Type B pancreatic cell (in vitro differentiated cells): ENCODE measurements around the gene HECA. TPM values are rescaled to one million over a fixed set of nuclear protein-coding genes. Genes with fewer than 3 reads are reported as not detected.
"Not testable (repeated sequence)": the region's sequence is repeated elsewhere in the genome, so short reads cannot be mapped to it uniquely, and the experiment has no call there.

Experiments used
- DNase-seq: peaks from one replicate; pipeline ENCODE4 v3.0.0; 2021; ENCODE audit warnings: mixed read lengths; ENCODE audit not compliant: unreplicated experiment; ENCODE audit errors: extremely low spot score
- H3K27ac Mint-ChIP-seq: 2 replicates; pipeline ENCODE4 v1.8.0; 2021; ENCODE audit warnings: mild to moderate bottlenecking, mixed read lengths
- H3K27me3 Mint-ChIP-seq: 2 replicates; pipeline ENCODE4 v1.8.0; 2021; ENCODE audit warnings: mixed read lengths
- H3K36me3 Mint-ChIP-seq: 2 replicates; pipeline ENCODE4 v1.8.0; 2021; ENCODE audit warnings: mixed read lengths
- H3K4me1 Mint-ChIP-seq: one replicate; pipeline ENCODE4 v1.8.0; 2021; ENCODE audit warnings: mixed read lengths; ENCODE audit not compliant: unreplicated experiment
- H3K4me3 Mint-ChIP-seq: 2 replicates; pipeline ENCODE4 v1.8.0; 2021; ENCODE audit warnings: mild to moderate bottlenecking, mixed read lengths
- H3K9me3 Mint-ChIP-seq: 2 replicates; pipeline ENCODE4 v1.8.0; 2021; ENCODE audit warnings: mixed read lengths
- CTCF ChIP-seq: fragments of 200-600 bp; sonication (generic); conservative IDR thresholded peaks from 2 replicates; pipeline ENCODE4 v1.5.0; 2021; ENCODE audit warnings: antibody characterized with exemption, mild to moderate bottlenecking
- total RNA-seq: library from RNA; stranded (reverse); gene quantifications from 2 replicates; pipeline ENCODE4 v1.2.1, GENCODE V29; 2021; ENCODE audit warnings: low replicate concordance

The HECA gene
- total RNA-seq, 1 donor from 2014 or later, result 17.8 TPM

DNA sequence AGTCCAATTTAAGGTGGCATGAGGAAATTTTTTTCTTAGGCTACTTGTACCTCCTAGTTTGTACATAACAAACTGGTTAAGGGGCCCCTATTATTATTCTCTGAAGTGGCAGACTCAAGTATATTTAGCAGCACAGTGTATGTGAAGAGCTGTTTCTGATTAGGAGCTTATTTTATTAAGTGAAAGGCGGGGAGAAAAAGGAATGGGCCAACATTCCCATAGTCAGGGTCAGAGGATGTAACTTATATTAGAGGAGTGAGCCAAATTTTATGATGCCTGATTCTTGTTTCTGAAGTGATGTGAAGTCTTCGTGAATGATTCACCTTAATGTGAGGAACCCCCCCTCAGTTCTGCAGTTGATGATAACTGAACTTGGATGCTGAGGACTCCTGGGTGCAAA is 2.8 kb downstream of the HECA start:
- H3K27ac Mint-ChIP-seq, result peak overlapping the region; percentile 76
- H3K4me3 Mint-ChIP-seq, result peak overlapping the region; percentile 94
- no peak for DNase-seq
- H3K36me3 Mint-ChIP-seq, result peaks cover 11% of the 10 kb centered on the region
- peaks cover 3% of the 10 kb centered on the region for H3K27me3 Mint-ChIP-seq
- TF ChIP-seq CTCF, result no peak
- peaks cover 32% of the 10 kb centered on the region for H3K4me1 Mint-ChIP-seq
- no peaks in the 10 kb centered on the region for H3K9me3 Mint-ChIP-seq

- Mint-ChIP-seq H3K4me1 (peaks cover 38% of the 10 kb centered on the region), H3K36me3 (peaks cover 11% of the 10 kb centered on the region)
- H3K9me3 Mint-ChIP-seq, H3K27ac Mint-ChIP-seq, H3K4me3 Mint-ChIP-seq, H3K27me3 Mint-ChIP-seq, DNase-seq: not testable (repeated sequence)
These were observed 6.0 kb downstream of the HECA start for GRCh38 chr6:139140854-139141253.

DNA sequence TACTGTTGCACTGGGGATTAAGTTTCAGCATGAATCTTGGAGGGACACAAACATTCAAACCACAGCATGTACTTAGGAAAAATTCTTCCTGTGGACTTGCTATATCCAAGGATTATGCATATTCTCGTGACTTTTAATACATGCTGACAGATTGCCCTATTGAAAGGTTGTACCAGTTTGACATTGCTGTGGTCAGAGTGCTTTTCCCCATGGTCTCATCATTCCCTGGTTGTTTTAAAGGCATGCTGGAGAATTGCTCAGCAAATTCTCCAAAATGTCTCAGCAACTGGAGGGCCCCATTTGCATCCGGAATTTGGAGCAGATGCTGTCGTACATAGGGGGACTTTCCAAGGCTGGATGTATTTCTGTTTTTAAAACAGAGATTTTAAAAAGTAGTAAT is 7.4 kb downstream of the HECA start:
- H3K27ac Mint-ChIP-seq, result no peak overlapping the region
- TF ChIP-seq CTCF, result no peak
- H3K4me1 Mint-ChIP-seq, result peaks cover 29% of the 10 kb centered on the region
- H3K27me3 Mint-ChIP-seq, result no peaks in the 10 kb centered on the region
- peaks cover 4% of the 10 kb centered on the region for H3K36me3 Mint-ChIP-seq
- H3K4me3 Mint-ChIP-seq, result no peak overlapping the region
- no peaks in the 10 kb centered on the region for H3K9me3 Mint-ChIP-seq
- no peak for DNase-seq

DNA sequence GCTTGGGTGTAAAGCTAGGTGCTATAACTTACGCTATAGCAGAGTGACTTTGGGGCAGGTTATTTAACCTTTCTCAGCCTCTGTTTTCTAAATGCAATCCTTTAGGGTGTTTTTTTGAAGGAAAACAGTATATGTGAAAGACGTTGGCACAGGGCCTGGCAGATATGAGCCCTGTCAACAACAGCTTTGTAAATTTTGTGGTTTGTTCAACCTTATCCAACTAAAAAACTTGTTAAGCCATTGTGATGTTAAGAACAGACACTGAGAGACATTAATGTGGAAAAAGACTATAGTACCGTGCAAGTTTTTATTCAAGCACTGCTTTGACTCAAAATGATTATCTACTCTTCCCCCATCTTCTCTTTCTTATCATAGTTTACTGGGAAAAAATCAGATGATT is 8.2 kb downstream of the HECA start:
- H3K27ac Mint-ChIP-seq, result no peak overlapping the region
- DNase-seq, result no peak
- H3K4me3 Mint-ChIP-seq, result no peak overlapping the region
- peaks cover 27% of the 10 kb centered on the region for H3K4me1 Mint-ChIP-seq
- H3K27me3 Mint-ChIP-seq, result no peaks in the 10 kb centered on the region
- no peak for TF ChIP-seq CTCF
- no peaks in the 10 kb centered on the region for H3K9me3 Mint-ChIP-seq
- H3K36me3 Mint-ChIP-seq, result peaks cover 4% of the 10 kb centered on the region

- Mint-ChIP-seq H3K27me3 (no peaks in the 10 kb centered on the region), H3K4me1 (peaks cover 33% of the 10 kb centered on the region), H3K4me3 (no peak overlapping the region), H3K27ac (no peak overlapping the region), H3K9me3 (peaks cover 4% of the 10 kb centered on the region), H3K36me3 (peaks cover 4% of the 10 kb centered on the region)
- TF ChIP-seq CTCF, result no peak
- no peak for DNase-seq
These were observed 9.7 kb downstream of the HECA start for GRCh38 chr6:139144490-139145085.

- Mint-ChIP-seq H3K27me3 (no peaks in the 10 kb centered on the region), H3K4me3 (no peak overlapping the region), H3K36me3 (no peaks in the 10 kb centered on the region), H3K9me3 (peaks cover 4% of the 10 kb centered on the region), H3K27ac (no peak overlapping the region), H3K4me1 (peaks cover 43% of the 10 kb centered on the region)
- DNase-seq, result no peak
- no peak for TF ChIP-seq CTCF
These were observed 10.8 kb downstream of the HECA start for GRCh38 chr6:139145661-139146060.
